PFSK-1 (cell line): ENCODE results near the gene SHQ1. TPM values are rescaled to one million over a fixed set of nuclear protein-coding genes. Genes with fewer than 3 reads are reported as not detected.
A peak's percentile ranks its signal among the peaks of the same experiment; 100 is the strongest.

ENCODE experiments used
- FOXP2 ChIP-seq: optimal IDR thresholded peaks from 2 replicates; pipeline ENCODE3; 2011; ENCODE audit warnings: borderline replicate concordance, control low read depth, inconsistent platforms; ENCODE audit not compliant: insufficient read depth; ENCODE audit errors: extremely low read length, extremely low read depth
- POLR2AphosphoS5 ChIP-seq: IDR thresholded peaks from 2 replicates; pipeline ENCODE4 v1.6.1; 2012; ENCODE audit warnings: low read depth, mild to moderate bottlenecking, control low read depth, low read length, moderate library complexity
- REST ChIP-seq, 2 experiments: IDR thresholded peaks; 2 replicates each; pipeline versions ENCODE4 v1.6.1 to v1.8.0; 2011 to 2012; ENCODE audit warnings: low read depth in 2 of 2, low read length in 2 of 2, control low read depth in 1 of 2, inconsistent platforms in 1 of 2, mild to moderate bottlenecking in 1 of 2, moderate library complexity in 1 of 2; ENCODE audit not compliant: insufficient read depth in 1 of 2
- SIN3A ChIP-seq: IDR thresholded peaks from 2 replicates; pipeline ENCODE4 v1.6.1; 2012; ENCODE audit warnings: mild to moderate bottlenecking, low read length, moderate library complexity, borderline replicate concordance; ENCODE audit not compliant: insufficient read depth
- TAF1 ChIP-seq: IDR thresholded peaks from 2 replicates; pipeline ENCODE4 v1.6.1; 2012; ENCODE audit warnings: low read length, control low read depth, borderline replicate concordance; ENCODE audit not compliant: insufficient read depth
- polyA plus RNA-seq: library from polyadenylated mRNA; unstranded; fragments of >200 nt; gene quantifications from one replicate; pipeline ENCODE4 v1.2.1, GENCODE V29; 2012; ENCODE audit warnings: low read depth, missing spikeins; ENCODE audit not compliant: insufficient read length

SHQ1 gene
- polyA plus RNA-seq = 10.6 TPM

DNA sequence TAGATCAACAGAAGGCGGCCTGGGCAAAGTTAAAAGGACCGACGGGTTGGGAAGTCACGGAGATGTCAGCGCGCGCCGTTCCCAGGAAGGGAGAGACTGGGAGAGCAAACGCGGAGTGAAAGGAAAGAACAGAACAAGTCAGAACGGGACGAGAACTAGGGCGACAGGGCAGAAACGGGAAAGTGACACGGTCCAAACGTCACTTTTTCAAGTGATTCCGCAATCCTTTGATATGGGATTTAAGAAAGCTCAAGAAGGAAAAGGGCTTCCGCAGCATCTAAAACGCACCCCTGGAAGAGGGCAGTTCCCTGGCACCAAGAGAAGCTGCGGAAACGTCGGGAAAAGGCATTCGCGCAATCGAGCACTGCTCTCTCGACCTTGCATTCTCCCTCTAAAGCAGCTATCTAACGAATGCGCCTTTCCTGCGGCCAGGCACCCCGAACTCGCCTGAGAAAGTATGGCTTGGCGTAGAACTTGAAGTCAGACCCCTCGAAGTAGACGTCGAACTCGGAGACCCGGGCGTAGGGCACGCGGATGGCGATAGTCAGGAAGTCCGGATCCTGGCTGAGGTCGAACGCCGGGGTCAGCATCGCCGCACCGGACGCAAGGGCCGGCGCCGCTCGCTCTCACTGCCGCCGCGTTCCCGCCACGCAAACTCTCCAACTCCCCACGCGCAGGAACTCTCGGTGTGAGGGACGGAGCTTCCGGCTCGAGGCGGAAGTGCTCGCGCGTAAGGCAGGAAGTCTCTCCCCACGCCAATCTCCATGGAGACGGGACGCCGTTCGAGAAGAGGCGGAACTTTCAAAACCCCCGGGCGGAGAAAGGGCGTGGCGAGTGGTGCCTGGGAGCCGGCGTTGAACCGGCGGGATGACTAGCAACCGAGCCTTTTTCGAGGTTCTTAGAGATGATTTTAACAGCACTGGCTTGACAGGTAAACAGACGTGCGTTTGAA lies at the start of gene SHQ1:
SHQ1 (minus strand) TSS at position 695 of the 952 bp plus-strand sequence; CDS start at position 590, 105 bp downstream.
- TF ChIP-seq POLR2AphosphoS5 = peak; percentile 76
- TF ChIP-seq SIN3A = peak; percentile 95
- TF ChIP-seq FOXP2 = peak; percentile 62
- TF ChIP-seq TAF1 = no peak; the same call in 1 of the 2 replicates

- TF ChIP-seq SIN3A (no peak), POLR2AphosphoS5 (no peak), FOXP2 (no peak), TAF1 (no peak), REST (IDR thresholded peaks at IDR 0.05; ENCODE audit: insufficient read depth in 1 of 2, low read depth in 2 of 2, low read length in 2 of 2) (no peak)
Measured at GRCh38 chr3:72897758-72898007, 49.4 kb upstream of the SHQ1 start.

DNA sequence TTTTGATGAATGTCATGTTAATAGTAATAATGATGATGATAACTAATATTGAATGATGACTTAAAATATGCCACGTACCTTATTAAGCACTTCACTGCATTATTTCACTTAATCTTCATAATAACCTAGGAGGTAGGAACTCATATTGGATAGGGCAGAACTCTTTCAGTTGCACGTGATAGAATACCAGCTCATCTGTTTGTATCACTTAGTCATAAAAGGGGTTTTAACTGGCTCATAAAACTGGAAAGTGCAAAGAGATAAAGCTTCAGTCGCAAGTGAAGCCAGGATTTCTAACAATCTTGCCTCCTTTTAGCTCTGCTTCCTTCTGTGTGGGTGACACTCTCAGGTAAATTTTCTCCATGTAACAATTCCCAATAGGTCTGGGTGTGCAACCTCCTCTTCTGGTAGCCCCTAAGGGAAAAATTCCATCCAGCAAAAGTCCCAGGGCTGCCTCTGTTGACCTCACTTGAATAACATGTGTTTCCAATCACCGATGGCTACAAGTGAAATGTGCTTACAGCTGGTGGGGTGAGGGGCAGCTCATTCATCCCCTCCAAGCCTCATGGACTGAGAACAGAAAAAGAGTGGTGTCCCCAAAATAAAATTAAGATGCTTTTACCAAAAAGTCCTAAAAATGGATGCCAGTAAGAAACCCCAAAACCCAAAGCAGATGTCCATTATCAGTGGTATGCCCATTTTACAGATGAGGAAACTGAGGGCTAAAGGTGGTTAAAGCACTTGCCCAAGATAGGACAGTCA lies 48.9 kb upstream of the SHQ1 start:
- TF ChIP-seq REST (IDR thresholded peaks at IDR 0.05; ENCODE audit: insufficient read depth in 1 of 2, low read depth in 2 of 2, low read length in 2 of 2) (no peak), FOXP2 (no peak), SIN3A (no peak), TAF1 (no peak), POLR2AphosphoS5 (no peak)

DNA sequence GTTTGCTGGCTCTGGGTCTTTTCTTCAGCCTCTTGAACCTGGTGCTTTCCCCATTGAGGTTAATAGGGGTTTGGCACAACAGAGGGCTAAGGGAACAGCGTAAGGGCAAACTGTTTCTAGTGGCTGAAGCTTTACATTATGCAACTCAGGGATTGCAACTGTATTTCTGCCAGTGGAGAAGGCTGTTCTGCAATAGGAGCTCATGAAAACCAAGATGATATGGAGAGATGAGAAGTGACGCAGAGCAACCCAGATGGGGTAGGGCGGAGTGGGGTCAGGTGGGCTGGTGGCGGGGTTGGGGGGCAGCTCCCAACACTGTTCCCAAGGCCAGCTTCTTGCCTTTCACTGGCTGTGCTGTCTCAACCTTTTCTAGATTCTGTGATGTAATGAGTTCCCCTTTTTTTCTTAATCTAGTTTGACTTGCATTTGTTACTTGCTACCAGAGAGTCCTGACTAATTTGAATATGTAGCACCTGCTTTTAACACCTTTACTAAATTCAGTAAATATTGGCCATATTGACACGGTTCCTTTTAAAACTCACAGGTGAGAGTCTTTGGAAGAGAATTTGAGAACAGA lies 46.8 kb upstream of the SHQ1 start:
- TF ChIP-seq SIN3A (no peak), POLR2AphosphoS5 (no peak), FOXP2 (no peak), TAF1 (no peak), REST (IDR thresholded peaks at IDR 0.05; ENCODE audit: insufficient read depth in 1 of 2, low read depth in 2 of 2, low read length in 2 of 2) (no peak)

DNA sequence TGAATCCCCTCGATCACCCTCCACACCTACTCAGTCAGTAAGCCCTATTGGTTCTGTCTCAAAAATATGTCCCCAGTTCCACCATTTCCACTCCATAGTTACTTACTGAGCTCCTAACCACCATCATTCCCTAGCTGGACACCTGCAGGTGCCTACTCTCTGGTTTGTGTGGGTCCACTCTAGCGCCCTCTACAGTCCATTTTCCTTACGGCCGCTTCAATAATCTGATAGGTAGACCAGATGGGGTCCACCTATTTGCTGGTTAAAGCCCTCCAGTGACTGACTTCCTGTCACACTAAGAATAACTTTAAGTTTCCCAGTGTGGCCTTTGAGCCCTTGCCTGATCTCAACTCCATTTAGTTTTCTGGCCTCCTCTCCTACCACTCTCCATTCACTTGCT lies 44.6 kb upstream of the SHQ1 start:
- TF ChIP-seq FOXP2 (no peak), TAF1 (no peak), POLR2AphosphoS5 (no peak), REST (IDR thresholded peaks at IDR 0.05; ENCODE audit: insufficient read depth in 1 of 2, low read depth in 2 of 2, low read length in 2 of 2) (no peak), SIN3A (no peak)
